ENCODE results near the gene CNFN.

The CNFN gene

DNA sequence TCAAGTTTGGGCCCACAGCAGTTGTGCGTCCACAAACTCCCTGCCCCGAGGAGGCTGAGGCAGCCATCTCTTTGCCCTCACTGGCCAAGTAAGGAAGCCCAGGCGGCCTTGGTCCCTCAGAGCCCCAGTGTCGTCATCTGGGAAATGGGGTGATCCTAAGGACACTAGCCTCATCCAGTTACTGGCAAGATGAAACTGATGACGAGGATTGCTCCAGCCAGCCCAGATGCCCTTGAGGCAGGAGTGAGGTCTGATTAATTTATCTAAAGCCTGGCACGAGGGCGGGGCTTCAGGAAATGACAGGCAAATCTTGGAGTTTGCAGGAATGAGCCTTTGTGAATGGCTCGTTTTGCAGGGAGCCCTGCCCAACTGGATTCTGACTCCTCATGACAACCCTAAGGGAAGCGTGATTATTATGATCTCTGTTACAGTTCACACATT is 31.5 kb upstream of the CNFN start:
- TF ChIP-seq GATA3 (IDR thresholded peaks at IDR 0.05; ENCODE audit: low read depth, low read length) (no peak), GATA2 (IDR thresholded peaks at IDR 0.05; ENCODE audit: low read depth, low read length) (no peak)

DNA sequence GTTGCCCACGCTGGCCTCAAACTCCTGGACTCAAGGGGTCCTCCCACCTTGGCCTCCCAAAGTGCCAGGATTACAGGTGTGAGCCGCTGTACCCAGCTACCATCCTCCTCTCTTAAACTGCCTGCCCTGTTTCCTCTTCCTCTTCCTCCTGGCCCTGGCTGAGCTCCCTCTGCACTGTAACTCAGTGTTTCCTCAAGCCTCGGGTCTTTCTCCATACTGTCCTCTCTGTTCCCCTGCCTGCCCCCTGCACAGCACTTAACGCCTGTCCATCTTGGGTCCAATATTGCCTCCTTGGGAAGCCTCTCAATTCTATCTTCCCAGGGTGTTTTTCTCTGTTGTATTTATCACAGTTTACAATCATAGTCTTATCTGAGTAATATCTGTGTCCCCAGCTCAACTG is 31.0 kb upstream of the CNFN start:
- TF ChIP-seq GATA3 (IDR thresholded peaks at IDR 0.05; ENCODE audit: low read depth, low read length), result no peak
- no peak for TF ChIP-seq GATA2 (IDR thresholded peaks at IDR 0.05; ENCODE audit: low read depth, low read length)

DNA sequence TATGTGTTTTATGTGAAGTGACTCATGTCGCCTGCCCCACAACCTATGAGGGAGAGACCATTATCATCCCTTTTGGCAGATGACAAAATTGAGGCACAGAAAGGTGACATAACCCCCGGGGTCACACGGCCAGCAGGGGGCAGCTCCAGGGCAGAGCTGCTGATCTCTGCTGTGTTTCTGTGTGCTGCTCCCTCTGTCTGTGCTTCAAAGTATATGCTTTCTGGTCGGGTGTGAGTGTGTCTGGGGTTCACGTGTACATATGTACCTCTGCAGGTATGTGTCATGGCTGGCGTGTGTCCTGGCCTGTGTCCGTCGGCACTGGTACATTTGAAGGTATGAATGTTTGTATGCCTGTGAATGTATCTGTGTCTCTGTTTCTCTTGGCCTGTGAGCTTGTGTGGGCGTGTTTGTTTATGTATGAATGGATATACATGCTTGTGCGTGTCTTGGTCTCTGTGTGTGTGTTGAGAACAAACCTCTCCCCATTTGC is 30.0 kb upstream of the CNFN start:
- TF ChIP-seq GATA3 (IDR thresholded peaks at IDR 0.05; ENCODE audit: low read depth, low read length) (no peak), GATA2 (IDR thresholded peaks at IDR 0.05; ENCODE audit: low read depth, low read length) (no peak)

DNA sequence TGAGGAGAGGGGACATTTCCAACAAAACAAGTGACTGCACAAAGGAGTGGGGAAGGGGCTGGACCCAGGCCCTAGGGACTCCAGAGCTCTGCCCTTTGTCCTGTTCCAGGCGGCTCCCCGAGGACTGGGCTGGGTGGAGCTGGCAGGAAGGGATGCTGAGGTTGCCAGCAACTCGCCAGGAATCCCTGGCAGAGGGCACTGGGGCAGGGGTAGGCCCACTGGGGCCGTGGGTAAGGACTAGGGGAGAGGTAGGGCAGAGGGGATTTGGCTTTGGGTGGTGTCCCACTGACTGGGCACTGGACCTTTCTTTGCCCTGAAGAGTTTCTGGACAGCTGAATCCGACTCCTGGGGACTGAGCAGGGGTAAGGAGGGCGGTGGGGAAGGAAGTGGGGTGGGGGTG is 29.2 kb upstream of the CNFN start:
- TF ChIP-seq GATA2 (IDR thresholded peaks at IDR 0.05; ENCODE audit: low read depth, low read length) (no peak), GATA3 (IDR thresholded peaks at IDR 0.05; ENCODE audit: low read depth, low read length) (no peak)

DNA sequence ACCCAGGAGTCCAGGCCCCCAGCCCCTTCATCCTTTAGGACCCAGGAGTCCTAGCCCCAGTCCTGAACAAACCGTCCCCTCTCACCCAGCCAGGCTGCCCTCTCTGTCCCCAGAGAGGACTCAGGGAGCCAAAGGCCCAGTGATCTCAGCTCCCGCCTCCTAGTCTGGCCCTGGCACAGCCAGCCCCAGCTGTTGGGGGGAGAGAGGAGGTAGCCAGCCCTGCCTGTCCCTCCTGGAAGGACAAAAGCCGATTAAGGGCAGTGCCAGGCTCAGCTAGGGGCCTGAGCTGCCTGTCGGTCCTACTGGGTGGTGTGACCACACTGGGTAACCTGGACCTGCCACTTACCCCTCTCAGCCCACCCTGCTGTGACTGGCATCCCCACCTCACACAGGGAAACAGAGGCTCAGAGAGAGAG is 22.6 kb upstream of the CNFN start:
- TF ChIP-seq GATA3 (IDR thresholded peaks at IDR 0.05; ENCODE audit: low read depth, low read length) (no peak), GATA2 (IDR thresholded peaks at IDR 0.05; ENCODE audit: low read depth, low read length) (no peak)

DNA sequence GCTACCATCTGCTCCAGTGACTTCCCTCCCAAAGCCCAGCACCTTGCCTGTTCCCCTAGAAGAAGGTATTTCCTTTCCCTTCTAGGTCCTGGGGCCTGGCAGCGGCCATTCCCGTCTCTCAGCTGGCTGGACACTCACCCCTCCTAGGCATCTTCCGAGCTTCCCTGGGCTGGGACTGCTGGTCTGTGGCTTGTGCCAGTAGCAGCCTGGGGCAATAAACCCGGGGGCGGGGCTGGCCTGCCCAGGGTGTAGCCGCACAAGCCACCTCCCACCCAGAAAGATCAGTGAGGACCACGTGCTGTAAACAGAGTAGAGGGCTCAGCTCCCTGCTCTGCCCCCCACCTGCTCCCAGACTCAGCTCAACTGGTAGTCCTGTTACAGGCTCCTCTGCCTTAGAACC is 22.1 kb upstream of the CNFN start:
- TF ChIP-seq GATA2 (IDR thresholded peaks at IDR 0.05; ENCODE audit: low read depth, low read length) (no peak), GATA3 (IDR thresholded peaks at IDR 0.05; ENCODE audit: low read depth, low read length) (no peak)

DNA sequence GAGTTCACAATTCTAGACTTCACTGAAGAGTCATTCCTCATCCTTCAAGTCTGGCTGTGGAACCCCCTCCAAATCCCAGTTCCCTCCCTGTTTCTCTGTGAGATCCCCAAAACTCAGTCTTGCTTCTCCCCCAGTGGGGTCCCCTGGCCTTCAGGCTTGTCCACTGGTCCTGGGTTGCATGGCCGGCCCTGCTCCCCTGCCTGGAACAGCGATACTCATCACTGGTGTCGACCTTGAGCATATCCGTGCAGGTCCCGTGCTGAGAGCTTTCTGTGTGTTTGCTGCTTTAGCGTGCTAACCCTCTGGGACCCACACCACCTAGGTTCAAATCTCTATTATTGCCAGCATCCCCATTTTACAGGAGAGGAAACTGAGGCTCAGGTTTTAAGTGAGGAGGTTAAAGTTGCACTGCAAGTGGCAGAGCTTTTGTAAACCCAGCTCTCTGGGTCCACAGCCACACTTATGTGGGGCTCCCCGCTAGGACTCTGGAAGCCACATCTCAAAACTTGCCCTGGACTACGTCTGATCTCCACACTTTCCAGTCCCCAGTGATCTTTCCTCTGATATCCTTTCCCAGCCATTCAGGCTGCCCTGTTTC is 21.6 kb upstream of the CNFN start:
- TF ChIP-seq GATA3 (IDR thresholded peaks at IDR 0.05; ENCODE audit: low read depth, low read length), result no peak
- TF ChIP-seq GATA2 (IDR thresholded peaks at IDR 0.05; ENCODE audit: low read depth, low read length), result peak; percentile 29; the same call in 1 of the 2 replicates

DNA sequence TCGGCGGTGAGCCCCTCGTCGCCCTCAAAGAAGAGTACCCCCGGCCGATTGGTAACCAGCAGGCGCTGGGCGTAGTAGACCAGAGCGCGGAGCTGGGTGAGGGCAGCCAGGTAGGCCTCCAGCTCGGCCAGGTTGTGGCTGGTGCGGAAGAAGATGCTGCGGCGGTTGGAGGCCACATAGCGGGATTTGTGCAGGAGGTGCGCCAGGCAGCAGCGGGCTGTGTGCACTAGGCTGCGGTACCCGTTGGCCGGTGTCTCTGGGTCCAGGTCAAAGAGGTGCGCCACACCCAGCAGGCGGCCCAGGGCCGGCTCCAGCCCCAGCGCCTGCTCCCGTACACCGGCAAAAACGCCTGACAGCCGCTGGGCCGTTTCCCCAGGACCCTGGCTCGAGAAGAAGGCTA is 20.3 kb upstream of the CNFN start:
- TF ChIP-seq GATA3 (IDR thresholded peaks at IDR 0.05; ENCODE audit: low read depth, low read length), result no peak
- TF ChIP-seq GATA2 (IDR thresholded peaks at IDR 0.05; ENCODE audit: low read depth, low read length), result no peak

DNA sequence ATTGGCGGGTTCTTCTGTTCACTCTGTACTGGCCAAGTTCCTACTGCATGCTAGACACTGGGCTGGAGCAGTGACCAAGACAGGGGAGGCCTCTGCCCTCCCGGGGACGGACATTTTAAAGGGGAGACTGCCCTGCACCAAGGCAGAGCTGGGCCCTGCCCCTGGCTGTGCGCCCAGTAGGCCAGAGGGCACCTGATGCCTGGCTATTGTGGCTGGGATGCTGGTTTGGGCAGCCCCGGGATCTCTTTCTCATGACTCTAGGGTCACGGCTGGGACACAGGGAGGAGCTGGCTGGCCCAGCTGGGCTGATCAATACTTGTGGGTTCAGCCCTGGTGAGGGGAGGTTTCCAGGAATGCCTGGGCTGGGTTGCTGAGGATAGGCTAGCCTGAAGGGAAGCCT is 19.4 kb upstream of the CNFN start:
- TF ChIP-seq GATA2 (IDR thresholded peaks at IDR 0.05; ENCODE audit: low read depth, low read length) (no peak), GATA3 (IDR thresholded peaks at IDR 0.05; ENCODE audit: low read depth, low read length) (no peak)

DNA sequence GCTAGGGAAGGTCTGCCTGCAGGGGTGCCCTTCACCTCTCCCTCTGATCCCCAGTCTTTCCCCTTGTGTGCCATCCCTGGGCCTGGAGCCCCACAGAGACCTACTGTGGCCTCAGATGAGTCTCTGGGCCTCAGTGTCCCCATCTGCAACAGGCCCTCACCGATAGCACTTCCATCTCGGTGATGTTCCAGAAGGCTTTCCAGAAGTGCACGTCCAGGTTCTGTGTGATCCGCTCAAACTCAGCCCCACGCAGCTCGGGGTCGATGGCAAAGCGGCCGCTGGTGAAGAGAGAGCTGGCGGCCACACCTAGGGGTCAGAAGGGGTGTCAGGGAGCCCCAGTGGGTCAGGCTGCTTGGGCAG is 17.7 kb upstream of the CNFN start:
- TF ChIP-seq GATA2 (IDR thresholded peaks at IDR 0.05; ENCODE audit: low read depth, low read length) (no peak), GATA3 (IDR thresholded peaks at IDR 0.05; ENCODE audit: low read depth, low read length) (no peak)

DNA sequence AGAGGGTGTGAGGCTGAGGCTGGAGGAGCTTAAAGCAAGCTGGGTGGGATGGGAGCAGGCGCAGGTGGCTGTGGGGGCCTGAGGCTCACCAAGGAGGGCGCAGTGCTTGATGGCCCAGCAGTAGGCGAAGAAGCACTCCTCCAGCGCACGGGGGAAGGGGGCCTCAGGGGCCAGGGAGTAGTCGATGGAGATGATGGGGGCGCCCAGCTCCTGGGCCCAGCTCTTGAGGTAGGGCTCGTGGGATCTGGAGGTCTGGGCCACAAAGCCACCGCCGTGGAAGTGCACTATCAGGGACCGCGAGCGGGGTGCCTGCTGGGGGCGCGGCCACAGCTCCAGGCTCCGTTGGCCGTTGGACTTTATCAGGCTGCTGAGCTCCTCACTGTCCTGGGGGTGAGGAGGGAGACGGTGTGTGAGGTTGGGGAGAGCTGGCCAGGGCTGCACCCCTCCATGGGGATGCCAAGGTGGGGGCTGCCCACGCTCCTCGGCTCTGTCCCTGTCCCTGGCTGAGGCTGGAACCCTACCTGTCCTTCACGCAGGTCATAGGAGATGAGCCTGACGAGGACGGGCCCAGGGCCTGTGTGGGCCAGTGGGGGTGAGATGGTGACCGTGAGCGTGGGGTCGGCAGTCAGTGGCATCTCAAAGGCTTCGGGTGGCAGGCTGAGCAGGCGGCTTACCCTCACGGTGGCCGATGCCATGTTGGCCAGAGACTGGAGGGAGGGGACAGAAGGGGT is 17.2 kb upstream of the CNFN start:
- TF ChIP-seq GATA2 (IDR thresholded peaks at IDR 0.05; ENCODE audit: low read depth, low read length) (no peak), GATA3 (IDR thresholded peaks at IDR 0.05; ENCODE audit: low read depth, low read length) (no peak)

DNA sequence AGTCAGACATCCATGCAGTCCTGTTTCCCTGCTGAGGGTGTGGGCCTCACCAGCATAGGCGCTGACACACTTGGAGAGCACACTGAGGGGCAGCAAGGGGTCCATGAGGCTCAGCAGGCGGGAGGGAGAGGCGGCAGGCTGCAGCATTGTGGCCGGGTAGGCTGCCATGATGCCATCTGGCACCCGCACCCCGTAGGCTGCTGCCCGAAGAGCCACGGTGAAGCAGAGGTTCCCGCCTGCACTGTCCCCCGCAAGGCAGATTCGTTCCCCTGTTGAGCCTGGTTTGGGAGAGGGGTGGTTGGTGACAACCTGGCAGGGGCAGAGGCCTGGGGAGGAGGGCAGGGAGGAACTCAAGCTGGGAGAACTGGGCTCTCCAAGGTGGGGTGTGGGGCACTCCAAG is 16.0 kb upstream of the CNFN start:
- TF ChIP-seq GATA3 (IDR thresholded peaks at IDR 0.05; ENCODE audit: low read depth, low read length) (no peak), GATA2 (IDR thresholded peaks at IDR 0.05; ENCODE audit: low read depth, low read length) (no peak)

DNA sequence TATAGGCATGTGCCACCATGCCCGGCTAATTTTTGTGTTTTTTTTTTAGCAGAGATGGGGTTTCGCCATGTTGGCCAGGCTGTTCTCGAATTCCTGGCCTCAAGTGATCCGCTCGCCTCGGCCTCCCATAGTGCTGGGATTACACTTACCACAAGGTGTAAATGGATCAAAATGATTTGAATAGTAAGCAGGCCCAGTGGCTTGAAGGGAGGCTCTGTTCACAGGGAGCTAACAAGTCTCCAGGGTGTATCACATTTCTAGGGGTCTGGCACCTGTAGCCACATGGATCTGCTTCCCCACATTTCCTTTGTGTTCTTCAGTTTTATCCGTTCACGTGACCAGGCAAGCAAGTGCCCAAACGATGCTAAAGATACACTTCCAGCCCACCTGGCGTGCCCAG is 13.5 kb upstream of the CNFN start:
- TF ChIP-seq GATA3 (IDR thresholded peaks at IDR 0.05; ENCODE audit: low read depth, low read length) (no peak), GATA2 (IDR thresholded peaks at IDR 0.05; ENCODE audit: low read depth, low read length) (no peak)

DNA sequence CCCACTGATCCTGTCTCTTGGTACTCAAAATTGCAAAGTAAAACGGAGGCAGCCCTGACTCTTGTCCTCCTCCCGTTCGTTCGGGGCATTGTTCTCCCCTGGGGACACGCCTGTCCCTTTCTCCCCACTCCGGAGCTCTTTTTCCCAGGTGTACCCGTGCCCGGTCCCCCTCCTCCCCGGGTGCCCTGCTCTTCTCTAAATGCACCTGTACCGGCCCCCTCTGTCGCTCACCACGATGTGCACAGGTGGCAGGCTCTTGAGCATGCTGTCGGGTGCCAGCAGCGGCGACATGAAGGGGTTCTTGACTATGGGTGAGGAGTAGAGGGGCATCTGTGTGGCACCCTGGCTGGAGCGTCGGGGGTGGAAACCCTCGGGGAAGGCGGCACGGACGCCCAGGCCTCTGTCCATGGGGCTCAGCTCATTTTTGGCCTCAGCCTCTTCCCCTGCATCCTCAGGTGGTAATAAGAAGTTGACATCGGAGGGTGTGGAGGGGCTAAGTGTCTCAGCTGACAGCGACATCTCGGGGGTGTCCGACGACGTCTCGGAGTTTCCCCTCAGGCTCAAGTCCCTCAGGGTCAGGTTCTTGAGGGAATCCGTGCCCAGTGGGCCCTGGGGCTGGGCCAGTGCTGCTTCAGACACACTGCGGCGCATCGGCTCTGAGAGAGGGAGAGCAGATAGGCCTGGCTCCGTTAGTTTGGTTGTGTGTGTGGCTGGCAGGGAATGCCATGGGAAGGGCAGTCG is 12.4 kb upstream of the CNFN start:
- TF ChIP-seq GATA3 (IDR thresholded peaks at IDR 0.05; ENCODE audit: low read depth, low read length), result no peak
- TF ChIP-seq GATA2 (IDR thresholded peaks at IDR 0.05; ENCODE audit: low read depth, low read length), result no peak

Measured in SH-SY5Y (cell line).